Measurements from ENCODE around the gene TMEM271.

Gene TMEM271

DNA sequence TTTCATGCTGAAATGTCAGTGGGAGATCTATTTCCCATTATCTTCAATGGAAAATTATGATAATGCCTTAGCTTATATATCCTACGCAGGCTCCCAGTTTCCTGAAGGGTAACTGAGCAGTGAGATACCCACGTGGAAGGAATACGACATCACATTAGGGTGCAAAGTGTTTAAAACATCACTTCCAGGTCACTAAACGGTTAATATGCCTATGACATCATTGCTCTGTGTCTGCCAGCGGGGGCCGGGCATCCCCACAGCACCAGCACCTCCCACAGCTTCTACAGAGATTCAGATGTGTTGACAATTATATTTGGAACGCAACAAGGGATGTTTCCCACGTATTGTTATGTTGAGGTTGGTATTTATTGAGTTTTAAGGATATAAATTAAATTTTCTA, 27.1 kb downstream of the TMEM271 start:
- in situ Hi-C loops (cut with HindIII; ENCODE audit: low sequenced_read_pairs): no loop called here
- no peak overlapping the region for H3K4me3 ChIP-seq (ENCODE audit: low read depth, low read length)
- TF ChIP-seq, protein P1, sequence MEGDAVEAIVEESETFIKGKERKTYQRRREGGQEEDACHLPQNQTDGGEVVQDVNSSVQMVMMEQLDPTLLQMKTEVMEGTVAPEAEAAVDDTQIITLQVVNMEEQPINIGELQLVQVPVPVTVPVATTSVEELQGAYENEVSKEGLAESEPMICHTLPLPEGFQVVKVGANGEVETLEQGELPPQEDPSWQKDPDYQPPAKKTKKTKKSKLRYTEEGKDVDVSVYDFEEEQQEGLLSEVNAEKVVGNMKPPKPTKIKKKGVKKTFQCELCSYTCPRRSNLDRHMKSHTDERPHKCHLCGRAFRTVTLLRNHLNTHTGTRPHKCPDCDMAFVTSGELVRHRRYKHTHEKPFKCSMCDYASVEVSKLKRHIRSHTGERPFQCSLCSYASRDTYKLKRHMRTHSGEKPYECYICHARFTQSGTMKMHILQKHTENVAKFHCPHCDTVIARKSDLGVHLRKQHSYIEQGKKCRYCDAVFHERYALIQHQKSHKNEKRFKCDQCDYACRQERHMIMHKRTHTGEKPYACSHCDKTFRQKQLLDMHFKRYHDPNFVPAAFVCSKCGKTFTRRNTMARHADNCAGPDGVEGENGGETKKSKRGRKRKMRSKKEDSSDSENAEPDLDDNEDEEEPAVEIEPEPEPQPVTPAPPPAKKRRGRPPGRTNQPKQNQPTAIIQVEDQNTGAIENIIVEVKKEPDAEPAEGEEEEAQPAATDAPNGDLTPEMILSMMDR (IDR thresholded peaks at IDR 0.05; ENCODE audit: low read depth, low read length, missing control alignments): no peak
- DNase-seq (ENCODE audit: low read depth): no peak

DNA sequence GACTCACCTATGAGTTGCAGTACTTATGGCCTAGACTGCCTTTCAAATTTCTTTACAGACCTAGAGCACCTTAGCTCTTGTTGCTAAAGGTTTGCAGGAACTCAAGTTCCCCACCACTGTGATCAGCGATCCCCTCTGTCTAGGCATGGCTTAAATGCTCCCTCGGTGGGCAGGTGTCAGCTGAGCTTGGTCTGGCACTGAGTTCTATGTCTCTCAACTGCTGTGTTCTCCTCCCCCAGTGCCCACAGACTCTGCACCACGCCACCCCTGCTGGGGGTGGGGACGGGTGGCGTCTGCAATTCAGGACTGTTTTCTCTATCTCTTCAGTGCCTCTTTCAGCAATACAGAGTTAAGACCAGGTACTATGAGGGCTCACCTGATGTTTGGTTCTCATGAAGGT, 30.5 kb downstream of the TMEM271 start:
- no peak for DNase-seq (ENCODE audit: low read depth)
- H3K4me3 ChIP-seq (ENCODE audit: low read depth, low read length): no peak overlapping the region
- TF ChIP-seq, protein P1 (IDR thresholded peaks at IDR 0.05; ENCODE audit: low read depth, low read length, missing control alignments): no peak
- in situ Hi-C loops (cut with HindIII; ENCODE audit: low sequenced_read_pairs): no loop called here

DNA sequence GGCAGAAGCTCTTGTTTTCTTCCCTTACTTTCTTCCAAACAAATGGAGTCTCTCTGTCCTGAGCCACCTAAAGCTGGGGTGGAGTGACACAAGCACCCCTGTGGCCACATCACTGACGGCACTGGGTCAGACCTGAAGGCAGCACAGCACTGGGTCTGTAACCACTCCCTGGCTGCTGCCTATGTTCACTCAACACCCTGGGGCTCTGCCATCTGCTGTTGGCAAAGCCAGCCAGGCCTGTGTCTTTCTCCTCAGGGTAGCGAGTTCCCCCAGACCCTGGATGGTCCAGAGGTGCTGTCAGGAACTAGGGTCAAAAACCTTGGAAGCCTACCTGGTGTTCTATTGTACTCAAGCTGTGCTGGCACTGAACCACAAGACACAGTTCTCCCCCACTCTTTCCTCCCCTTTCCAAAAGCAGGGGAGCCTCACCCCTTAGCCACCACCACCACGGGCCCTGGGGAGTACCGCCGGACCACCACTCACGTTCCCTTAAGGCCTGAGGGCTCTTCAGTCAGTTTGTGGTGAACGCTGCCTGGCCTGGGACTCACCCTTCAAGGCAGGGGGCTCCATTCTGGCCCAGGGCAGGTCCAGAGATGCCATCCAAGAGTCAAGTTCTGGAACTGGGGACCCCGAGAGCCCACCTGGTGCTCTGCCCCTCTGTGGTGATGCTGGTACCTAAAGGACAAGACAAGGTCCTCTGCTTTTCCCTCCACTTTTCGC, 31.5 kb downstream of the TMEM271 start:
- TF ChIP-seq, protein P1 (IDR thresholded peaks at IDR 0.05; ENCODE audit: low read depth, low read length, missing control alignments): no peak
- no peak overlapping the region for H3K4me3 ChIP-seq (ENCODE audit: low read depth, low read length)
- no peak for DNase-seq (ENCODE audit: low read depth)
- in situ Hi-C loops (cut with HindIII; ENCODE audit: low sequenced_read_pairs): no loop called here

DNA sequence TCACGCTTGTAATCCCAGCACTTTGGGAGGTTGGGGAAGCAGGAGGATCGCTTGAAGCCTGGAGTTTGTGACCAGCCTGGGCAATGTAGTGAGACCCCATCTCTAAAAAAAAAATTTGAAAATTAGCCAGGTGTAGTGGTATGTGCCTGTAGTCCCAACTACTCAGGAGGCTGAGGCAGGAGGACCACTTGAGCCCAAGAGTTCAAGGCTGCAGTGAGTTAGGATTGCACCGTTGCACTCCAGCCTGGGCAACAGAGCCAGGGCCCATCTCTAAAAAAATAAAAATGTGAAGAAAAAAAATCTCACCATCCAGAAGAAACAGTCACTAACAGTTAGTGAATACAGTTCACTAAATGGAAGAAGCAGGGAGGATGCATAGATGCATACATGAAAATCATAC, 34.8 kb downstream of the TMEM271 start:
- no peak overlapping the region for H3K4me3 ChIP-seq (ENCODE audit: low read depth, low read length)
- TF ChIP-seq, protein P1 (IDR thresholded peaks at IDR 0.05; ENCODE audit: low read depth, low read length, missing control alignments): no peak
- in situ Hi-C loops (cut with HindIII; ENCODE audit: low sequenced_read_pairs): no loop called here
- DNase-seq (ENCODE audit: low read depth): no peak

DNA sequence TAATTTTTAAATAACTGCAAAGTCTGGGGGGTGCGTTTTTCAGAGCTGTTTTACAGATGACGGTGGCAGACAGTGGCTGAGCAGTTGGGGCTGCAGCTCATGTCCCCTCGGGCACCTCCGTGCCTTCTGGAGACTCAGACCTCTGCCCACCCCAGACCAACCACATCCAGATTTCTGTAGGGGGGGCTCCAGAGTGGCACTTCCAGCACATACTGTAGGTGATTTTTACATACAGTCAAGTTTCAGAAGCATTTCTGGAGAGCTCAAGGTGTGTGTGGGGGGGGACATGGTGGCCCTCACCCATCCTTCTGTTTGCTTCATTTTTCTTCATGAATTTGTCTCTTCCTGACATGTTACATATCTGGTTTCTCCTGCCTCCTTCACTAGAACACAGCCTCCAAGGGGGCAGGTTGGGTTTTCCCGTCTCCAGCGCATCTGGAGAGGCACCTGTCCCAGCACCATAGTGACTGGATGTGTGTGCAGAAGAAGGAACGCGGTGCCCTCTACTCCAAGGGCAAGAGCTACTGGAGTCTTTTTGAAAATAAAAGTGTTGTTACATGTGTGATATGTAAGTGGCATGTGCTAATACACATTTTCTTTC, 37.5 kb downstream of the TMEM271 start:
- TF ChIP-seq, protein P1 (IDR thresholded peaks at IDR 0.05; ENCODE audit: low read depth, low read length, missing control alignments): no peak
- in situ Hi-C loops (cut with HindIII; ENCODE audit: low sequenced_read_pairs): no loop called here
- no peak overlapping the region for H3K4me3 ChIP-seq (ENCODE audit: low read depth, low read length)
- no peak for DNase-seq (ENCODE audit: low read depth)

DNA sequence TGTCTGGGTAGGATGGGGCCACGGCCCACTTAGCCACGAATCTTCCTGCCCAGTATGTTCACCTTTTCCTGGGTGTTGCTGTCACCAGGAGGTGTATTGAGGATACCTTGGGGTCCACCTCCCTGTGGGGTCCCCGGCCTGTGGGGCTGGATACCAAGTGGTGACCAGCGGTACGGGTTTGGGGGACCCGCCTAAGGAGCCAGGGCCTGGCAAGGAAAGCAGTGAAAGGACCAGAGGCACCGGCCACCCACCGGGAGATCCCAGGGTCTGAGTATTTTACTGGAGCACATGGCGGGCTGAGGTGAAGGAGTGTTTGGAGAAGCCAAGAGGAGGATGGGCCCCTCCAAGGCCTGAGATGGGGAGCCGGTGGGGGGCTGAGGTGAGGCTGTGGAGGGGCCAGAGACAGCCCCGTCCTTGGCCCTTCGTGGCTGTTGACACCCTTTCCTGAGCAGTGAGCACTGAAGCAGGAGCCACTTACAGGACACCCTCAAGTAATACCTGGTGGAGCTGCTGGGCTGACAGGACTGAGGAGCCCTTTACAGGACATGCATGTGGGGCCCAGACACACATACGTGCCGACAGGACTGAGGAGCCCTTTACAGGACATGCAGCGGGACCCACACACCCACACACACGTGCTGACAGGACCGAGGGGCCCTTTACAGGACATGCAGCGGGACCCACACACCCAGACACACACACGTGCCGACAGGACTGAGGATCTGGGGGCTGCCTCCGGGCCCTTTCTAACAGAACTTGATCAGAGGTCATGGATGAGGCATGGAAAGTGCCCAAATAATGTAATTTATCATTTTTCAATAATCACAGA, 38.4 kb downstream of the TMEM271 start:
- in situ Hi-C loops (cut with HindIII; ENCODE audit: low sequenced_read_pairs): no loop called here
- TF ChIP-seq, protein P1 (IDR thresholded peaks at IDR 0.05; ENCODE audit: low read depth, low read length, missing control alignments): no peak
- no peak for DNase-seq (ENCODE audit: low read depth)
- no peak overlapping the region for H3K4me3 ChIP-seq (ENCODE audit: low read depth, low read length)

Data from astrocyte of the cerebellum (primary cell).